GM21515 (cell line): Measurements from ENCODE around the gene FOXA1.

Experiments used
- ATAC-seq: cut with Tn5 transposase; IDR thresholded peaks from one replicate; pipeline ENCODE4 v1.9.1; 2021; ENCODE audit not compliant: unreplicated experiment

FOXA1 gene

DNA sequence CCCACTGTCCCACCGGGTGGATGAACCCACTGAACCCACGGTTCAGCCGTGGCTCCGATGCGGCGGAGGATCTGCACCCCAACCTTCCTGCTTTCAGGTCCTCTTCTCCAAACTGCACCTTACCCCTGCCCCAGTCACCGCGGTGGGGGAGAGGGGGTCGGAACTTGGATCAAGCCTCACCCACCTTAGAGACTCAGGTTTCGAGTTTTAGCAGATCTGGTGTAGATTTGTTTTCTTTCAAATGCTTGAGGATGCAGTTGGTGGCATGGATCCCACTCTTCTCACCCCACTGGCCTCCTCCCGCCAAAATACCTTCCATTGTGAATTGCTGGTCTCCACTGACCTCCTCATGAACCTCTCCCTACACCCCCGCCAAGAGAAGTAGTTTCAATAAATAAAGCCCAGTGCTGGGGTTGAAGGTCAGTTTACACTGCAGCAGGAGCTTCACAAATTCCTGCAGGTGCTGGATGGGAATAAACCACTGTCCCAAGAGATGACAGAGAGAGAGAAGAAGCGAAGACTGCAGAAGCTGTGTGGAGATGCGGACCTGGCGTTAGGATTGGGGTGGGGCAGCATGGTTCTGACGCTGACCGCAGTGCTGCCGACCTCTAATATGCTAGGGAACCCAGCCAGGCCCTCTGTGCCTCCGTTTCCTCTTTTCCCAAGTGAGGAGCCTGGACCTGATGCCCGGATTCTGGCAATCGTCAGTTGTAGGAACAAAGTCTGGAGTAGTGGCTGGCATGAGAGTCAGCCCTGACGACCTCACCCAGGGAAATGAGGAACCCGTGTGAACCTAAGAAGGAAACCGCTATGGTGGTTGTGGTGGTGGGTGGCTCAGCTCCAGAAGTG lies 7.8 kb upstream of the FOXA1 start:
- no peak for ATAC-seq

DNA sequence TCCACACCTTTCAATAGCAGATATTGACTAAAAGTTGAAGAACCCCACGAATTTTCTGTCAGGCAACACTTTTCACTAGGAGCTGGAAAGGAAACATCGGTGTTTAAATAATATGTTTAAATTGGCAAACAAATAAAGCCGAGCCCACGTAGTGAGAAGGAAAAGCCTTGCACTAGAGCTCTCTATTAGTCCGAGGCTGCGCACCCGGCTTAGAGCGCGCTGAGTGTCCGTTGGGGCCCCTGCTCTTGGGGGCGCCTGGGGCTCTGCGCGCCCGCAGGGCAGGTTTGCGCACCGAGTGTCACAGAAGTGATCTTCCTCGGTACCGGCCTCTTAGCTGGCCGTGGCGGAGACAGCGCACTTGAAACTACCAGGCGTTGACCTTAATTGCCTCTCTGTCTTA lies 6.8 kb upstream of the FOXA1 start:
- no peak for ATAC-seq

DNA sequence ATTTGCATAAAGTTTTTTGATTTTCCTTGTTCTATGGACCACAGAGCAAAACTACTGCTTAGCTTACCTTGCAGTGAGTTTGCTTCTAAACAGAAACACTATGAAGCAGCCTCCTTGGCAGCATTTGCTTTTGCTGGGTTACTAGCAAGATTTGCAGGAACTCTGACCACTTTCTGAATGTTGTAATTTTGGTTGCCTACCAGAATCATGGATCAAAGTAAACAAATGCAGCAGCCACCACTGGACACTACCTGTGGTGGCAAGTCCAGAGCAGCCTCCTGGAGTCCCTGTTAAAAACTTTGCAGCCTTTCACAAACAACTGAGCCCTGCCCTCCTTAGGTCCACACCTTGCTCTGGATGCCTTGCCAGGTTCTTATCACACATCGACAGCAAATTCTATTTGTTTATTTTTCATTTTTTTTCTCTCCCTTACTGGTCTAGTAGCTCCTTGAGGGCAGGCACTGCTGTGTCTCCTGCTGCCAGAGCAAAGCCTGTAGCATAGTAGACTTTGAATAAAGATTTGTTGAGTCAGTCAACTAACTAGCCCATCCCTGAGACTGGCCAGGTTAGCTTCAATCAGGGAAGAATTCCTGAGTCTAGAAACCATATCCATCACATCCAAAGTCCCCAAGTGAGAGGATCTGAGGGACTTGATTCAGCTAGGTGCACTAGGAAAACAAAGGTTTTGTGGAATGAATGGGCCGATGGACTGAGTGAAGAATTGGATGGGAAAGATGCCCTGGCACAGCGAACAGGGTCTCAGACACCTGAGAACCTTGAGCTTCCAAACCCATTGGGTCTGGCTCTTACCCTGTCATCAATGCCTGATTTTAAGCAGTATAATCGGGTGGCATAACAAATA lies 6.1 kb upstream of the FOXA1 start:
- no peak for ATAC-seq

DNA sequence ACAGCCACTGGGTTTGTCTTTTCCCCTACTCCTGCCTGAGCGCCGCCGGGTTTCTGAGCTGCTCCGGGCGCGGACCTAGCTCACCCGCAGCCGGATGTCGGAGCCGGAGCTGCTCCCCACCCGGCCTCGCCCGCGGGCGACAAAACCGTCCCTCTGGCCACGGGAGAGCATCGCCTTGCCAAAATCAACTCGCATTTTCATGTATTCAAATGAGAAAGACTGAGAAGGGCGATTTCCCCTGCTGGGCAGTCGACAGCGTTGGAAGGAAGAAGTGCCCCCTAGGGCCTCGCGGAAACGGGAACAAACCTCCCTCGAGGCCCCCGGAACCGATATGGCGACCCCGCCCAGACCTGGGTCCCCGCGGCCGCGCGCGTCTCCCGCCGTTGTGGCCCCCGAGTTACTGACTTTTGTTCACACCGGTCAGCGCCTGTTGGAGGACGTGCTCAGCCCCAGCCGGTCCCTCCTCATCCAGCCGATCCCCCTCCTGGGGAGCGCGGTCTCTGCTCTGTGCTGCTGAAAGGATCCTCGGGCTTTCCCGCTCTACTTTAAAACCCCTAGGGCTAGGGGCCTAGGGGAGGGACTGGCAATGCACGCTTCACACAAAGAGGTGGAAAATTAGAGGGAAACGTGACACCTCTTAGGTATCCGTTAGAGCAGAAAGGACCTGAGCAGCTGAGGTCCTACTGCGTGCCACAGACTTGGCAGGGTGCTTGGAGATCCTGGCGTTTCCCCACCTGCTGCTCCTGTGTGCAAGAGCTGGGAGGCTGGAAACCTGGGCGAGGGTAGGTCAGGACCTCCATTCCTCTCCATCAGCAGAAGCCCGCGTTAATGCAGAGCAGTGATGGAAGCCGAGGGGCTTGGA lies 4.7 kb upstream of the FOXA1 start:
- ATAC-seq: no peak

DNA sequence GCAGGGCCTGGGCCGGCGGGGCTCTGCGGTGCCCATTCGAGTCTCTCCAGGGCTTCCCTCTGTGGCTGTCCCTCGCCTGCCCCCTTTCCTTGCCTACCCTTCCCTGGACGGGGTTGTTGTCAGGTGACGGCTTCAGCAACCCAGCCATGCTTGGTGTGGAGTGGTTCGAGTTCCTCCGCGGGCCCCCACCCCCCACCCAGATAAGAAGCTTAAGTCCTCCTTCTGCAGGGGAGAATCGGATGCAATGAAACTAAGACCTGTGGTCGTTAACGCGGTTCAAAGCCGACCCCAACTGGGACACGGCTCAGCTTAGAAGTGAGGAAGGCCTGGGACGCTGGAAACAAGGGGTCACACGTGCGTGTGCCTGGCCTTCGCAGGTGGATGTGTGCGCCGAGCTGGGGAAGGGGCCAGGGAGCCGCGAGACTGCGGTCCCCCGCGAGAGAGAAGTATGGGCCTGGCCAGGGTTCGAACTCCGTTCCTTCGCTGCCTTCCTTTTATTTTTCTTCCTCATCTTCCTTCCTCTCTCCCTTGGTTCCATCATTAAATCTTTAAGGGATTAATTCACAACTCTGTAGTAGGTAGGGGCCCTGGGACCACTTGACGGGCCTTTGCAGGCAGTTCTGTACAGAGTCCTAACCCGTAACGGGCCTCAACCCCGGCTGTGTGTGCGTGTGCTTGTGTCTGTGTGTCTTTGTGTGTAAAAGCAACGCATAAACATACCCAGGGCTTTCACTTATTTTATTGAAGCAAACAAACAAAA lies 3.9 kb upstream of the FOXA1 start:
- ATAC-seq: no peak

DNA sequence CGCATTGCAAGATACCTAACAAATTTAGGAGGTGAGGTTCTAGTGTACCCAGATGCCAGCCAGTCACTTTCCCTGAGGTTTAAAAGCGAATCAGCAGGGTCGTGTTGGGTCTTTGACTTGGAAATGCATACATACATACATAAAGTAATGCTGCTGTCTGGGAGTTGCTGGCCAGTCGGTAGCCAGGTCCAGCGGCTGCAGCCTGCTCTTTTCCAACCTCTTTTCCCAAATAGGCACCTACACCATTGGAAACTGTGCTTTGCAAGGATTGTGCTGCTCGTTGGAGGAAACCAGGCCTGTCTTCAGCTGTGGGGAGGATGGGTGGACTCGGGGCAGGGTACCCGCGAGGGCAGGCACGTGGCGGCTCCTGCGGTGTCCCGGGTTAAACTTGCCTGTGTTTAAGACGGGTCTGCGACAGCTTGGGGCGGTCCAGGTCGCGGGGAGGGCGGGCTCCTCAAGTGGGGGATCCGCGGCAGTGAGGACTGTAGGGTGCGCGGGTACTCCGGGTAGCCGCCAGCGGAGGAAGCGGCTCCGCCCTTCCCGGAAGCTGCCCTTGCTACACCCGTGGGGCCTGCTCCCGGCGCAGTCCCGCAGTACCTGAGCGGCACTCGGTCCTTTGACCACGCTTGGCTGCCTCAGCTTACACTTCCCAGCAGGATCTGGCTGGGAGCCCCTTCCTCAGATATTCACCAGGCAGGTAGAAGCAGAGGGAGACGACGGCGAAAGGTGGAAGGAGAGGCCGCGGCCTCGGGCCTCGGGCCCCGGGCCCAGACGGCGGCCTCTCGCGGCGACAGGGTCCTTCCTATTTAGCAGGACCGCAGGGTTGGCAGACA lies 3.1 kb upstream of the FOXA1 start:
- ATAC-seq: no peak

DNA sequence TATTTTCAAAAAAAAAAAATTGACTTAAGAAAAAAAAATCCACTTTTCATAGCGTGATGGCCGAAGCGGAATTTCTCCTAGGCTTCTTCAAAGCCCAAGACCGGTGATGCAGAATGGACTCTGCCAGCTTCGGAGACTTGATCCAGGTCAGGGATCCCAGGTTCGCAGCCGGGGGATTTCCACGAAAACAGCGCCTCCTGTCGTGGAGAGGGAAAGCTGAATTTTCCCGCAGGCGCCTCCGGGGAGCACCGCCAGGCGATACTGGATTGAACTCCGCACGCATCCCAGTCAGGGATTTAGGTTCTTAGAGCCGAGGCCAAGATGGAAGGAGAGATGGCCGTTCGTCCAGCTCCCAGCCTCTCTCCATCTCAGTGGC lies 2.5 kb upstream of the FOXA1 start:
- no peak for ATAC-seq

DNA sequence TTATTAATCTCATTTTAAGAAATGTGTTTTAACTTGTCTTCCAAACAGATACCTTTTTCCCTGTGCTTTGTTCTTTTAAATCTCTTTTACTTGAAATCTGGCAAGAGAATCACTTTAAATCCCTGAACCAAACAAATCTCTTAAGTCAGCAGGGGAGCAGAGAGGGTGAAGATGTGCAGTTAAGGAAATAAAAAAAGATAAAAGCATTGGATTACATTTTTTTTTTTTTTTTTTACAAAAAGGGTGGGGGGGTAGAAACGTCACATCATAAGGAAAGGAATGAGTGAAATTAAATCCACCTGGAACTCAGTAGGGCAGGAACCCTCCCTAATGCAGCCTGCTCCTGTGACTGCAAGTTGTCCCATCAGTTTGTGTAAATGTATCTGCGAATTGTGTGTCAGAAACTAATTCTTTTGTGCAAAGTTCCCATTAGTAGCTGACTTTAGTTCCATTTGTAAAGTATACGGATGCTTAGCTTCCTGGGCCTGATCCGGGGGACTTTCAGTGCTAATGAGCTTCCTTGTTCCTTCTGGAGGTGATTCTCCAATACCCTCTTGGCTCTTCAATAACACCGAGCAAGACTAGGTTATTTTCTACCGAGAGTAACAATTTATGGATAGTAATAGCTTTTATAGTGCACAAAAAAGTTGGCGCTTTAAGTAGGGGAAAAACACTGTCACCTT lies 1.9 kb upstream of the FOXA1 start:
- ATAC-seq: no peak

DNA sequence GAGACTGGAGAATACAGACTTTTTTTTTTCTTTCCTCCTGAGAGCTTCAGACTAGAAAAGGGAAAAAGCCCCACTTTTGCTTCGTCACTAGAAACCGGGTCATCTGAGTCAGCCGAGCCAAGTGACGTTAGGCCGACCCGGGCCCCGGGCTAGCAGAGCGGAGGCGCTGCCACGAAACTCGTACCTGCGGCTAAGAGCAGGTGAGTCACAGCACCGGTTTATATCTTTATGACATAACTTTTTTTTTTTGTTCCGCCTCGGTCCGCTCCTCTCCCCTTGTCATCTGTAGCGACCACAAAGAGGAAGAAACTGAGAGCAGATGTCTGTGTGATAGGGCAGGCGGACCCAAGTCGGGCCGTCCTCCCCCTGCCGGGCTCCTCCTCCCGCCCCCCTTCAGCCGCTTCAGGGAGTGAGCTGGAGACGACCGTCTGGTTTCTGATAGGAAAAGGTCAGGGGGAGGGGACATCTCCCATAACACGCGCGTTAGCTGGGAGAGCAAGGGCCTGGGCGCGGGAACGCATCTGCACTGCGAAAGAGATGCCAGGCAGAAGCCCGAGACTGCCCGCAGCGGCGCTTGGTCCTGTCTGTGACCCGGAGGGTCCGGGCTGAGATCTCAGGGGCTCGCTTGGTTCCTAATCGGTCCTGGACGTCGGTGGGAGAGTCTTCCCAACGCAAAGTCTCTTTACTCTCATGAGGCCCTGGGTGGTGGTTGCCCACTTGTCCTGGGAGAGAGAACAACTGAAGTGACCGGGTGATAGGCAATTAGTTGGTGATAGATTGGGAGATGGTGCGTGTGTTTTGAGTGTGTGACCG lies 966 bp upstream of the FOXA1 start:
- no peak for ATAC-seq

DNA sequence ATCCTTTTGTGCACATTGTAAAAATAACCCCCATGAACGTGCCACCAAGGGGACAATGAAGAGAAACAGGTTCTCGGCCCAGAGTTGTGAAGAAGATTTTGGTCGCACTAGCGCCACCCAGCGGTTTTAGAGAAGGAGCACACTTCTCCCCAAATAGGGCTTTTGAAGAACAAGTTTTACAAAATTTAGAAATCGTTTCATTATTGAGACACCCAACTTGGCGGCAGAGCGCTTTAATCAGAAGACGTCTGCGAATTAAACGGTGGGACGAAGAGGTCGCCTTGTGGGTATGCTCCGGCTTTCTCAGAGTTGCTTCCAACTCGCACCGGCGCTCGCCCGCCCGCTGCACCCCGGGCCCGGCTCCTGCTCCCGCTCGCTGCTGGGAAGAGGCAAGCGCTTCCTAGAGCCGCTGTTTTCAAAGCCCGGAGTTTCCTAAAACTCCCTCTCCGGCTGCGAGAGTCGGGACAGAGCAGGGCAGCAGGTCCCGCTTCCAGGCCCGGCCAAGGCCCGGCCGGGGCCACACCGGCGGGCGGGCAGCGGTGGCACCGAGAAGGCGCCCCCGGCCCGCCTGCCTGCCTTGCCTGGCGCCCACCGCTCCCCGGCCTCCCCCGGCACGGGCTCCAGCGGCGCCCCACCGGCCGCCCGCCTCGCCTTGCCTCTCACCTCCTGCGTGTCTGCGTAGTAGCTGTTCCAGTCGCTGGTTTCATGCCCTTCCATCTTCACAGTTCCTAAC lies 645 bp downstream of the FOXA1 start:
- no peak for ATAC-seq

DNA sequence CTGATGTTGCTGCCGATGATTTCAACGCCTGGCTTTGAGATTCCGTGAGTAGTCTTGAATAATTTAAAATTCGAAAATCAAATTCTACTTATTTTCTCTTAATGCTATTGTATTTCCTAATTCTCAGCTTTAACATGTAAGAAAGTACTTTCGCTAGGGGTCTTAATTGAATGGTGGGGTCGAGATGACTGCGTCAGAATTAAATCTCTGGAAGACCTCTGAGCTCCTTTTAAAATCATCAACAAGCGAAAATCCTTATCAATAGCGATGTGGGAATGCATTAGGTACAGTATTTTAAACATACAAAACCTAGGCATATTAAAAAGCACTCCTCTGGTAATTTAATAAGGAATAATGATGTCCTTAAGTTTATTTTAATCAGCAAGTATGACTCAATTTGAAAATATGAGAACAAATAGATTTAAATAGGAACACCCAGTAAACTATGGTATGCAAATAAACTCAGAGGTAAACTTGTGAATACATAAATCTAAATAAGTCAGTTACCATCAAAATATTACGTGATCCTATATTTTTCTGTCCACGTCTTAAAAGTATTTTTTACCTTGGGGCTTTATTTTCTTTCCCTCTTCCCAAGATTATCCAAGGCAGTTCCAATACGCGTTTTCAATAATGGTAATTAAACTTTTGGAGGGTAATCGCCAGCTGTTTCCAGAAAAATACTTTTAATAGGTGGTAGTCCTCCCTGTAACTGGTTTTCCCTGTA lies 1.4 kb downstream of the FOXA1 start:
- no peak for ATAC-seq

DNA sequence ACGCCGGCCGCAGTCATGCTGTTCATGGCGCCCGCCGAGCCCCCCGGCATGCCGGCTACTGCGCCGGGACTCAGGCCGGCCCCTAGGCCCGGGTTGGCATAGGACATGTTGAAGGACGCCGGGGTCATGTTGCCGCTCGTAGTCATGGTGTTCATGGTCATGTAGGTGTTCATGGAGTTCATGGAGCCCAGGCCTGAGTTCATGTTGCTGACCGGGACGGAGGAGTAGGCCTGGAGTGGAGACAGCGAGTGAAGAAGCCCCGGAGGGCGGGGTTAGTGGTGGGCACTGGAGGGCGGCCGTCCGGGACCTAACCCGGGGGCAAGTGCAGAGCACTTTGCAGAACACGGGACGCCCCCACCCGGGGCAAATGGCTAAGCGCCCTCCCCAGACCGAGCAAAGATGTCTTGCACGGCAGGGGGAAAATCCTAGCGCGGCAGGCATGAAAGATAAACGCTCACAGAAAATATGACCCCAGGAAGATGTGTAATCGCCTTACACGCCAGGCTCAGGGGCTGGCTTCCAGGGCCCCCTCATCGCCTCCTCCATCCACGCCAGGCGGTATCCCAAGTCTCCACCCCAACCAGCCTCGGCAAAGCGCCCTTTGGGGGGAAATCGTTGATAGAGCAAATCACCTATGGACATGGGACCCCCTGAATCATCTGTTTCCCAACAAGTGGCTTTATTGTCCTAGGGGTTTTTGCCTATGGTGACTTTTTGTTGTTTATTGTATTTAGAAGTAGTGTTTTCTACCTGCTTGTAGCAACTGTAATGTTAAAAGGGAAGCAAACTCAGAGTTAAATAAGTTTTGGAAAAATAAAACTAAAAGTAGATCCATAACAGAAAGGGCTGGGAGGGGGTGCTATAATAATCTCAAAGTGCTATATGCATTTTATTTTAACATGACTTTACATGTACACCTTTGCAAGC lies 2.3 kb downstream of the FOXA1 start:
- ATAC-seq: no peak

DNA sequence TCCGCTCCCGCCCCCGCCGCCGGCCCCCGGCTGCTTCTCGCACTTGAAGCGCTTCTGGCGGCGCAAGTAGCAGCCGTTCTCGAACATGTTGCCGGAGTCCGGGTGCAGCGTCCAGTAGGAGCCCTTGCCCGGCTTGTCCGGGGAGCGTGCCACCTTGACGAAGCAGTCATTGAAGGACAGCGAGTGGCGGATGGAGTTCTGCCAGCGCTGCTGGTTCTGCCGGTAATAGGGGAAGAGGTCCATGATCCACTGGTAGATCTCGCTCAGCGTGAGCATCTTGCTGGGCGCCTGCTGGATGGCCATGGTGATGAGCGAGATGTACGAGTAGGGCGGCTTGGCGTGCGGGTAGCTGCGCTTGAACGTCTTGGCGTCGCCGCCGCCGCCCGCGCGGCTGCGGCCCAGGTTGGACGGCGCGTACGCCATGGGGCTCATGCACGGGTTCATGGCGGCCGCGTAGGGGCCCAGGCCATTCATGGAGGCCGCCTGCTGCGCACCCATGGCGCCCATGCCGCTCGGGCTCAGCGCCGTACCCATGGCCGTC lies 3.0 kb downstream of the FOXA1 start:
- ATAC-seq: no peak

DNA sequence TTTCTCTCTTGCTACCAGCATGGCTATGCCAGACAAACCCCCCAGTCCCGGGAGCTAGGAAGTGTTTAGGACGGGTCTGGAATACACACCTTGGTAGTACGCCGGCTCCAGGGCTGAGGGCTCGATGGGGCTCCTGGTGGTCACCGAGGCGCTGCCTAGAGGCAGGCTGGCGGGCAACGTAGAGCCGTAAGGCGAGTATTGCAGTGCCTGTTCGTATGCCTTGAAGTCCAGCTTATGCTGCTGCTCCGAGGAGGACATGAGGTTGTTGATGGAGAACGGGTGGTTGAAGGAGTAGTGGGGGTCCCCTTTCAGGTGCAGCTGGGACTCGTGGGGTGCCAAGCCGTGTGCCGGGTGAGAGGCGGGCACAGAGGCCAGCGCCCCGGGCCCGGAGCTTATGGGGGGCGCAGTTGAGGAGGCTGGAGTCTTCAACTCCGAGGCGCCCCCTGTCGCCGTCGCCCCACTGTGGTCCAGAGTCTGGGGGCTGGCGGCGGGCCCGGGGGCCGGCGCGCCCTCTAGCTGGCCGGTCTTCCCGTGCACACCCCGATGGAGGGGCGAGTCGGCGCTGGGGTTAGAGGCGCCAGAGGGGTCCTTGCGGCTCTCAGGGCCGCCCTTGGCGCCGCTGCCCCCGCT lies 3.6 kb downstream of the FOXA1 start:
- ATAC-seq: no peak
